SK-N-SH (cell line): Measurements from ENCODE around the gene PCAT6. TPM values are rescaled to one million over a fixed set of nuclear protein-coding genes. Genes with fewer than 3 reads are reported as not detected.
A peak's percentile ranks its signal among the peaks of the same experiment; 100 is the strongest.

Experiments used
- CTCF ChIA-PET: fragments of 300-600, 350-600 bp; formaldehyde crosslinking; extraction: SDS; loops from one replicate; lab custom pipeline; 2021; lab: Yijun Ruan, JAX
- POLR2A ChIA-PET: fragments of 350-600 bp; sonication (Branson Sonifier 250); formaldehyde crosslinking; extraction: SDS; loops from one replicate; lab custom pipeline; 2020; ENCODE audit warnings: antibody characterized with exemption, inconsistent platforms; lab: Yijun Ruan, JAX
- DNase-seq: peaks from one replicate; pipeline ENCODE4 v3.0.0; 2012
- H2AFZ ChIP-seq: fragments of 200-600 bp; sonication (generic); 2 replicates; pipeline ENCODE4 v1.8.1; 2016; ENCODE audit warnings: antibody characterized with exemption, mild to moderate bottlenecking, low read depth
- H3F3A ChIP-seq: fragments of 200-600 bp; sonication (generic); replicated peaks from 2 replicates; pipeline ENCODE3; 2016; ENCODE audit warnings: antibody characterized with exemption, mild to moderate bottlenecking; ENCODE audit not compliant: insufficient read depth
- H3K27ac ChIP-seq, 2 experiments: fragments of 200-500 bp in 1 of 2; fragments of 200-600 bp in 1 of 2; sonication (Bioruptor generic) in 1 of 2; sonication (generic), shearing (Covaris generic) in 1 of 2; 2 replicates each; pipeline versions ENCODE4 v1.5.1 to v1.6.1; 2014 to 2016; ENCODE audit warnings: low read depth in 2 of 2, inconsistent platforms in 1 of 2, low read length in 1 of 2, mild to moderate bottlenecking in 1 of 2, mixed read lengths in 1 of 2
- H3K27me3 ChIP-seq: fragments of 200-600 bp; sonication (generic), shearing (Covaris generic); 2 replicates; pipeline ENCODE4 v1.6.1; 2016; ENCODE audit warnings: mixed run types; ENCODE audit not compliant: insufficient read depth
- H3K36me3 ChIP-seq, 2 experiments: fragments of 200-500 bp in 1 of 2; fragments of 200-600 bp in 1 of 2; sonication (Bioruptor generic) in 1 of 2; sonication (generic) in 1 of 2; replicated peaks in 1 of 2; 2 replicates each; pipeline versions ENCODE3 to v1.5.1; 2014 to 2016; ENCODE audit warnings: low read length in 1 of 2, mild to moderate bottlenecking in 1 of 2; ENCODE audit not compliant: insufficient read depth in 2 of 2, control insufficient read depth in 1 of 2
- H3K4me1 ChIP-seq, 2 experiments: fragments of 200-500 bp in 1 of 2; fragments of 200-600 bp in 1 of 2; sonication (Bioruptor generic) in 1 of 2; sonication (generic), shearing (Covaris generic) in 1 of 2; 2 replicates each; pipeline versions ENCODE4 v1.5.1 to v1.6.1; 2014 to 2016; ENCODE audit warnings: low read depth in 1 of 2, low read length in 1 of 2, mixed run types in 1 of 2; ENCODE audit not compliant: insufficient read depth in 2 of 2, control insufficient read depth in 1 of 2
- H3K4me2 ChIP-seq: fragments of 200-600 bp; sonication (generic), shearing (Covaris generic); 2 replicates; pipeline ENCODE4 v1.6.1; 2017; ENCODE audit warnings: mixed run types
- H3K4me3 ChIP-seq, 2 experiments: fragments of 200-500 bp in 1 of 2; fragments of 200-600 bp in 1 of 2; sonication (Bioruptor generic) in 1 of 2; sonication (generic), shearing (Covaris generic) in 1 of 2; 2 replicates each; pipeline versions ENCODE4 v1.5.1 to v1.8.1; 2014 to 2016; ENCODE audit warnings: low read depth in 2 of 2, inconsistent platforms in 1 of 2, low read length in 1 of 2, mild to moderate bottlenecking in 1 of 2, mixed read lengths in 1 of 2, moderate library complexity in 1 of 2
- H3K79me2 ChIP-seq: fragments of 200-600 bp; sonication (generic); 2 replicates; pipeline ENCODE4 v1.8.1; 2017; ENCODE audit warnings: mild to moderate bottlenecking; ENCODE audit not compliant: insufficient read depth
- H3K9ac ChIP-seq: fragments of 200-600 bp; sonication (generic); 2 replicates; pipeline ENCODE4 v1.6.1; 2017; ENCODE audit warnings: mixed run types
- H3K9me2 ChIP-seq: fragments of 200-600 bp; sonication (generic); 2 replicates; pipeline ENCODE4 v1.6.1; 2017; ENCODE audit warnings: mixed run types
- H3K9me3 ChIP-seq: fragments of 200-600 bp; sonication (generic); 2 replicates; pipeline ENCODE4 v1.6.1; 2017; ENCODE audit warnings: mixed run types, mild to moderate bottlenecking, moderate library complexity
- H4K20me1 ChIP-seq: fragments of 200-600 bp; sonication (generic); 2 replicates; pipeline ENCODE4 v1.6.1; 2017; ENCODE audit warnings: mild to moderate bottlenecking, mixed run types; ENCODE audit not compliant: insufficient read depth
- CHD2 ChIP-seq: fragments of 150-350 bp; IDR thresholded peaks from 2 replicates; pipeline ENCODE4 v1.6.1; 2018; ENCODE audit warnings: low read length; ENCODE audit not compliant: partially characterized antibody
- ELF1 ChIP-seq: IDR thresholded peaks from 2 replicates; pipeline ENCODE4 v1.4.0; 2012
- FOXM1 ChIP-seq: IDR thresholded peaks from 2 replicates; pipeline ENCODE4 v1.4.0; 2012; ENCODE audit warnings: low read depth, mild to moderate bottlenecking
- MXI1 ChIP-seq: IDR thresholded peaks from 2 replicates; pipeline ENCODE4 v1.6.1; 2012; ENCODE audit warnings: mild to moderate bottlenecking, low read depth, low read length, improper control_type of control experiment
- WGBS: methylation state at CpG from one replicate; pipeline ENCODE4 v1.1.6; 2017; ENCODE audit warnings: low lambda C conversion rate; 5-methylcytosine and 5-hydroxymethylcytosine counted together
- polyA plus RNA-seq, 3 experiments: library from polyadenylated mRNA; depleted of rRNA; stranded (reverse); fragments of >200 nt; gene quantifications; 2 replicates each; pipeline ENCODE4 v1.2.3, GENCODE V29; 2012
- TF ChIP-seq, protein P1 (sequence below): fragments of 150-350 bp; IDR thresholded peaks from 2 replicates; pipeline ENCODE4 v1.6.1; 2016; ENCODE audit warnings: mild to moderate bottlenecking, low read depth, low read length
- TF ChIP-seq, protein P2 (sequence below): IDR thresholded peaks from 2 replicates; pipeline ENCODE4 v1.4.0; 2012; ENCODE audit warnings: low read depth, borderline replicate concordance

Gene PCAT6
- polyA plus RNA-seq, 1 of the 3 experiments (the other 2 are of a cell fraction): 6.9 TPM

DNA sequence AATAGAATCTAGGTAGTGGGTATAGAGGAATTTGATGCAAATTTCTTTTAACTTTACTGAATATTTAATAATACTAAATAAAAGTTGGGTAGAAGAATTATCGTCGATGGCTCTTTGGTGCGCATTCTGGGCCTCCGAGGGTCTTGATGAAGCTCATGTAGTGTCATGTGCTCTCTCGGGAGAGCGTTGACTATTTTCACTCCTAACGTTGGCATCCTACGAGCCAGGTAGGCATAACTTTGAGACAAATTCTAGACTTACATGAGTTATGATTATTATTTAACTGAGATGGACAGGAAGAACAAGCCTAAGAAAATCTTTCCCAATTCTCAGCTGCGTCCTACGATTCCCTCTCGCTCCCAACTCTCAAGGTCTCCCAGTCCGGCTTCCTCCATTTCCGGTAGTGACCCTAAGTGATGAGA is 550 bp upstream of the PCAT6 start:
- POLR2A ChIA-PET: interaction anchor here (0.5 to 1.6 kb wide), 6 partner anchors 10 to 415 kb away, joined by 3 to 5 read pairs (median 4); partner anchors contain the start of gene RABIF
- 25% methylated on average over 13 of the region's 13 CpGs for WGBS

DNA sequence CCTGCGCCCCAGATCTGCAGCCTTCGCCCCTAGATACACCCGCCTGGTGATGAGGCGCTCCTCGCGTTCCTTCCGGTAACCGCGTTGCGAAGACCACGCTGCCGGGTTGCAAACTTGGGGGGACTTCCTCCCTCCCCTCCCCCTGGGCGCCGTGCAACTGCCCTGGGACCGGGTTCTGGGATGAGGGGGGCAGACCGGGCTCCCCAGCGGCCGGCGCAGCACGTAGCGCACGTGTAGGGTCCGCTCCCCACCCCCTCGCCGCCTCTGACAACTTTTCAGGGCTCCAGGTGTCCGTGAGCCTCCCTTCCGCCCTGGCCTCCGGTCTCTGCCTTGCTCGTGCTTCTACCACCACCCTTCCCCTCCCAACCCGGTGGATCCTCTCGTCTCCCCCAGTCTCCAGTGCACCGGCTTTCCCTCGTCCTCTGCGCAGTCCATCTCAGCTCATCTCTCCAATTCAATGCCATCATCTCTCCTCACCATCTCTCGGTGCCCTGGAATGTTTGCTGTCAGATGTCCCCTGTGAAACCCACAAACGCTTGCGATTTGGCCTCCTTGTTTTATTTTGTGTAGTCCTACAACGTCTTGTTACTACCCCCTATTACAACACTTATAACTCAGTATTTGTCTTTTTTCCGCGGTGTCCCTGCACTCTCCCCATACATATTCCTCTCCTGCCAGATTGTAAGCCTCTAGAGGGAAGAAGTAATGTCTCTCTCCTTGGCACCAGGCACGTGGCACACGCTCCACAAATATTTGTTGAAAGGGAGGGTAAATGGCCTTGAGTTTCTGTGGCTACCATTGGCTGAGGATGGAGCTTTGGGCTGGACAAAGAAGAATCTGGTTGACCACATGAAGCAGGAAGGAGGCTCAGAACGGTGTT is 782 bp downstream of the PCAT6 start:
- Histone ChIP-seq H3K9ac (peak overlapping the region; percentile 82), H3K4me3 (peak overlapping the region; percentile 77 to 86), H3K4me2 (peak overlapping the region; percentile 94), H3K79me2 (peaks cover 17% of the 10 kb centered on the region), H3K9me2 (no peaks in the 10 kb centered on the region), H2AFZ (peak overlapping the region; percentile 96), H3K27ac (peak overlapping the region; percentile 60 to 91; a peak in 2 of 4 replicates), H3K27me3 (no peaks in the 10 kb centered on the region), H3K9me3 (no peaks in the 10 kb centered on the region), H3K36me3 (no peaks in the 10 kb centered on the region), H3K4me1 (peaks cover 11 to 20% of the 10 kb centered on the region in 2 experiments; a peak in 2 of 4 replicates), H3F3A (no peaks in the 10 kb centered on the region), H4K20me1 (peaks cover 5% of the 10 kb centered on the region; the same call in 1 of the 2 replicates)
- ChIA-PET POLR2A (interaction anchor here (0.8 to 1.6 kb wide), 4 partner anchors 8 to 77 kb away, joined by 3 to 5 read pairs (median 4); partner anchors contain the start of gene RABIF), CTCF (interaction anchor here (1.9 kb wide), 1 partner anchor 42 kb away, joined by 5 read pairs; no protein-coding TSS in a partner anchor)
- peak; percentile 71 for DNase-seq
- TF ChIP-seq, protein P1, sequence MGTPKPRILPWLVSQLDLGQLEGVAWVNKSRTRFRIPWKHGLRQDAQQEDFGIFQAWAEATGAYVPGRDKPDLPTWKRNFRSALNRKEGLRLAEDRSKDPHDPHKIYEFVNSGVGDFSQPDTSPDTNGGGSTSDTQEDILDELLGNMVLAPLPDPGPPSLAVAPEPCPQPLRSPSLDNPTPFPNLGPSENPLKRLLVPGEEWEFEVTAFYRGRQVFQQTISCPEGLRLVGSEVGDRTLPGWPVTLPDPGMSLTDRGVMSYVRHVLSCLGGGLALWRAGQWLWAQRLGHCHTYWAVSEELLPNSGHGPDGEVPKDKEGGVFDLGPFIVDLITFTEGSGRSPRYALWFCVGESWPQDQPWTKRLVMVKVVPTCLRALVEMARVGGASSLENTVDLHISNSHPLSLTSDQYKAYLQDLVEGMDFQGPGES: no peak
- peak; percentile 43 for TF ChIP-seq MXI1
- WGBS: 31% methylated on average over 29 of the region's 43 CpGs

More for the DNA sequence above, 550 bp upstream of the PCAT6 start:
- DNase-seq: no peak
- TF ChIP-seq MXI1: no peak
- TF ChIP-seq ELF1: no peak
- TF ChIP-seq CHD2: no peak
- no peak for TF ChIP-seq FOXM1
- TF ChIP-seq, protein P2, sequence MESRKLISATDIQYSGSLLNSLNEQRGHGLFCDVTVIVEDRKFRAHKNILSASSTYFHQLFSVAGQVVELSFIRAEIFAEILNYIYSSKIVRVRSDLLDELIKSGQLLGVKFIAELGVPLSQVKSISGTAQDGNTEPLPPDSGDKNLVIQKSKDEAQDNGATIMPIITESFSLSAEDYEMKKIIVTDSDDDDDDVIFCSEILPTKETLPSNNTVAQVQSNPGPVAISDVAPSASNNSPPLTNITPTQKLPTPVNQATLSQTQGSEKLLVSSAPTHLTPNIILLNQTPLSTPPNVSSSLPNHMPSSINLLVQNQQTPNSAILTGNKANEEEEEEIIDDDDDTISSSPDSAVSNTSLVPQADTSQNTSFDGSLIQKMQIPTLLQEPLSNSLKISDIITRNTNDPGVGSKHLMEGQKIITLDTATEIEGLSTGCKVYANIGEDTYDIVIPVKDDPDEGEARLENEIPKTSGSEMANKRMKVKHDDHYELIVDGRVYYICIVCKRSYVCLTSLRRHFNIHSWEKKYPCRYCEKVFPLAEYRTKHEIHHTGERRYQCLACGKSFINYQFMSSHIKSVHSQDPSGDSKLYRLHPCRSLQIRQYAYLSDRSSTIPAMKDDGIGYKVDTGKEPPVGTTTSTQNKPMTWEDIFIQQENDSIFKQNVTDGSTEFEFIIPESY: 0 out of 2 replicates have a peak, but pooled peaks have one; percentile 9
- peak overlapping the region; percentile 94 for H3K4me2 ChIP-seq
- no peaks in the 10 kb centered on the region for H3K9me3 ChIP-seq
- no peaks in the 10 kb centered on the region for H3K27me3 ChIP-seq
- H3K9ac ChIP-seq: peak overlapping the region; percentile 82
- no peaks in the 10 kb centered on the region for H3K9me2 ChIP-seq
- H3K27ac ChIP-seq: peak overlapping the region; percentile 60 to 91
- H3K79me2 ChIP-seq: peaks cover 30% of the 10 kb centered on the region
- H3K36me3 ChIP-seq: no peaks in the 10 kb centered on the region
- H2AFZ ChIP-seq: peak overlapping the region; percentile 96
- peaks cover 18% of the 10 kb centered on the region; the same call in 1 of the 2 replicates for H4K20me1 ChIP-seq
- H3K4me1 ChIP-seq: peaks cover 19 to 30% of the 10 kb centered on the region in 2 experiments; a peak in 3 of 4 replicates
- CTCF ChIA-PET: interaction anchor here (0.5 to 1.9 kb wide), 5 partner anchors 12 to 61 kb away, joined by 3 to 5 read pairs (median 3); no protein-coding TSS in a partner anchor
- peak overlapping the region; percentile 77 to 86 for H3K4me3 ChIP-seq
- peaks cover 6% of the 10 kb centered on the region for H3F3A ChIP-seq
